ENCODE results near the gene CPED1. TPM values are rescaled to one million over a fixed set of nuclear protein-coding genes. Genes with fewer than 3 reads are reported as not detected.

The CPED1 gene
- total RNA-seq = 3.9 and 4.0 TPM in 2 replicates

DNA sequence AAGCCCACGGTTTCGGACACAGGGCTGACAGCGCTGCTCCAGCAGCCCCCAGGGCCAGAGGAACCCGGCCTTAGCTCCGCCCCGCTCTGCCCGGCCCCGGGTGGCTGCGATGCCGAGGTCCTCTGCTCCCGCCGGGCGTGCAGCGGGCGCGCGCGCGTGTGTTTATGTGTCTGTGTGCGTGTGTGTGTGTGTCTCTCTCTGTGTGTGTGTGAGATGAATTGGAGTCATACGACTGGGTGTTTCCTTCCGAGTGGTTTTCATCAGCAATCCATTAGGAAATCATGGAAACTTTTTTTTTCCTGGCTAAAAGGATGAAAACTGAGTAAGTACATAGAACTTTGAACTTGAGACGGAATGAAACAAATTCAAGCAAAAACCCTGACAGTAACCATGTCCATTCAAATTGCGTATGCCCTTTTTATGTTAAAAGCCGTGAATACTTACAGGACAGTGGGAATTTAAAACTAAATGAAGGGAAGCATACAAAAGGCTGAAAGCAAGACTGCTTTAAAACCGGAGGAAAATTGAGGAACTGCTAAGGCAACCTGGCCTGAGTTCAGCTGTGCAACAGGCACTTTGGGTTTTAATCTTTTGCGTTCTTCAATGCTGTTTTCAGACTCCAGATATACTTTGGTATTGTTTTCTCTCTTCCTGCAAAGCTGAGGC lies at the start of gene CPED1:
TSS of gene CPED1 (plus strand) at position 121 of the 666 bp plus-strand sequence. CDS start 911 bp downstream, outside the sequence.

DNA sequence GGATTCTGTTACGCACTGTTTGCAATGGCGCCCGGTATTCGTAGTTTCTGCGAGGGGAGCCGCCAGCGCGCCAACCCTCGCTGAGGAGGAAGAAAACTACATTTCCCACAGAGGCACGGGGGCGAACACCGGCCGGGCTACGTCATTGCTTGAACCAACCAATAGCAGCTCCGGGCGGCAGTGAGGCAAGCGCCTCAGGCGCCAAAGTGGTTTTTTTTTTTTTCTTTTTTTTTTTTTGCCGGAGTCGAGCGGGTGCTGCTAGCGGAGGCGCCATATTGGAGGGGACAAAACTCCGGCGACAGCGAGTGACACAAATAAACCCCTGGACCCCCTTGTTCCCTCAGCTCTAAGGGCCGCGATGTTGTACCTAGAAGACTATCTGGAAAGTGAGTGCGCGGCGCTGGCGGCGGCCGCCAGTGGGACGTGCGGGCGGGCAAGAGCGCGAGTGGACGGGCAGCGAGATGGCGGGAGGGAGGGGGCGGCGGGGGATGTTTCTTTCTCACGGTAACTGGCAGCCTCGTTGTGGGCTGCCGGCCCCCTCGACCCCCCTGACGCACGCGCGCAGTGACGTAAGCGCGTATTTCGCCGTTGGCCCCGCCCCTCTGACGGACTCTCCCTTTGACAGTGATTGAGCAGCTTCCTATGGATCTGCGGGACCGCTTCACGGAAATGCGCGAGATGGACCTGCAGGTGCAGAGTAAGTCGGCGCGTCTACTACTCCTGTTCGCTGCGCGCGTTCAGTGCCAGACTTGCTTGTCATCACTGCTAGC lies 37.8 kb upstream of the CPED1 start, which contains the start of gene ING3:
TSS of gene ING3 (plus strand) at position 239 of the 770 bp plus-strand sequence. CDS start at position 359, 120 bp downstream.

DNA sequence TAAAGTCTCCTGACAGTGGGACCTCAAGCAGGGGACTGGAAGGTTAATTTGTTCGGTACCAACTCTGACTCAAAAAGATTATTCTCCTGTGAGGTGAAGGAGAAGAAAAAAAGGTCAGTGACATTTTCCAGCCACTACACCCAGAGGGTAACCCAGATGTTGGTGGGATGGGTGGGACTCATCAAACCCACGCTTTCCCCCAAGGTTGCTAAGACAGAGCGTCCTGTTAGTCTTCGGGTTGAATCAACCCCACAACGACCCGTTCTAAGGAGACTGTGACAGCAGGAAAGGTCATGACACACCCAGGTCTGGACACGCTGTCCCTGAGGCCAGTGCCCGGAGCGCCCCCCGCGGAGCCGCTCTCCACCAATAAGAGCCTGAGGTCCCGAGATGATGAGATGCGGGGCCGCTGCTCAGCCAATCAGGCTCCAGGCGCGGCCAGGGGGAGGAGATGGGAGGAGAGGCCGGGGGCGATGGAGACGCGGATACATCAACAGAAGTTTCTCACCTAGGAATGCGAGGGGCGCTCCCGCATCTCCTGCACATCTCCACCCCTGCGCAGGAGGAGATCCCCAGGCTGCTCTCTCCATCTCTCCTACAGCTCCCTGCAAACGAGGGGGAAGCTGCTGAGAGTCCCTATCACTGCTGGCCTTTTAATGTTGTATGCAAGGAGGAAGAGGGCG lies 340.1 kb downstream of the CPED1 start, which contains the start of gene WNT16:
TSS of gene WNT16 (plus strand) at position 493 of the 683 bp plus-strand sequence. CDS start 293 bp downstream, outside the sequence.

Other genes with a start within 250 kb of the CPED1 start
- 8.8 and 10.4 TPM in 2 replicates for gene TSPAN12, start 130.6 kb upstream of the CPED1 start, total RNA-seq
- gene ING3, start 37.9 kb upstream of the CPED1 start, total RNA-seq = 12.7 and 18.0 TPM in 2 replicates

All from mammary microvascular endothelial cell (primary cell).